ENCODE results near the gene MORC1.

GRCh38 chr3:109071350-109072142 is 46.4 kb downstream of the MORC1 start:
- TF ChIP-seq CTCF (conservative IDR thresholded peaks at IDR 0.05 in 1 of 2, IDR thresholded peaks at IDR 0.05 in 1 of 2; ENCODE audit: extremely low read depth in 1 of 2, insufficient read depth in 1 of 2, low read depth in 1 of 2, low read length in 2 of 2) (peak; percentile 5 to 21), EZH2 (IDR thresholded peaks at IDR 0.05; ENCODE audit: borderline replicate concordance, low read length) (no peak)
